ENCODE data around the gene TAF8.

The TAF8 gene

GRCh38 chr6:42120895-42121865 lies 70.9 kb downstream of the TAF8 start:
- H3K9me3 ChIP-seq (ENCODE audit: severe bottlenecking) = no peaks in the 10 kb centered on the region
- no peak for ATAC-seq (ENCODE audit: low read depth)
- no peaks in the 10 kb centered on the region for H3K27me3 ChIP-seq (ENCODE audit: insufficient read depth, poor library complexity, severe bottlenecking)
- DNase-seq (ENCODE audit: low spot score) = no peak
- no peak overlapping the region for H3K4me3 ChIP-seq (ENCODE audit: severe bottlenecking)
- peak overlapping the region; percentile 52 for H3K27ac ChIP-seq (ENCODE audit: poor library complexity, severe bottlenecking)
- H3K4me1 ChIP-seq (ENCODE audit: insufficient read depth, poor library complexity, severe bottlenecking) = peaks cover 41% of the 10 kb centered on the region
- TF ChIP-seq CTCF (IDR thresholded peaks at IDR 0.05; ENCODE audit: poor library complexity, severe bottlenecking) = no peak
- H3K36me3 ChIP-seq (ENCODE audit: low read depth) = peaks cover 43% of the 10 kb centered on the region

GRCh38 chr6:42123379-42124103 lies 73.2 kb downstream of the TAF8 start:
- H3K36me3 ChIP-seq (ENCODE audit: low read depth) = peaks cover 56% of the 10 kb centered on the region
- peak overlapping the region; percentile 52 for H3K27ac ChIP-seq (ENCODE audit: poor library complexity, severe bottlenecking)
- ATAC-seq (ENCODE audit: low read depth) (no peak), DNase-seq (ENCODE audit: low spot score) (no peak)
- H3K4me3 ChIP-seq (ENCODE audit: severe bottlenecking) = no peak overlapping the region
- H3K27me3 ChIP-seq (ENCODE audit: insufficient read depth, poor library complexity, severe bottlenecking) = no peaks in the 10 kb centered on the region
- H3K9me3 ChIP-seq (ENCODE audit: severe bottlenecking) = no peaks in the 10 kb centered on the region
- H3K4me1 ChIP-seq (ENCODE audit: insufficient read depth, poor library complexity, severe bottlenecking) = peaks cover 34% of the 10 kb centered on the region
- TF ChIP-seq CTCF (IDR thresholded peaks at IDR 0.05; ENCODE audit: poor library complexity, severe bottlenecking) = no peak

- no peaks in the 10 kb centered on the region for H3K27me3 ChIP-seq (ENCODE audit: insufficient read depth, poor library complexity, severe bottlenecking)
- ATAC-seq (ENCODE audit: low read depth) (no peak), DNase-seq (ENCODE audit: low spot score) (no peak)
- H3K4me3 ChIP-seq (ENCODE audit: severe bottlenecking) = no peak overlapping the region
- peaks cover 30% of the 10 kb centered on the region for H3K4me1 ChIP-seq (ENCODE audit: insufficient read depth, poor library complexity, severe bottlenecking)
- H3K36me3 ChIP-seq (ENCODE audit: low read depth) = peaks cover 62% of the 10 kb centered on the region
- TF ChIP-seq CTCF (IDR thresholded peaks at IDR 0.05; ENCODE audit: poor library complexity, severe bottlenecking) = no peak
- H3K9me3 ChIP-seq (ENCODE audit: severe bottlenecking) = no peaks in the 10 kb centered on the region
- peak overlapping the region; percentile 52 for H3K27ac ChIP-seq (ENCODE audit: poor library complexity, severe bottlenecking)
Observed at GRCh38 chr6:42124223-42124836, 74.0 kb downstream of the TAF8 start.

GRCh38 chr6:42125231-42125630 lies 74.9 kb downstream of the TAF8 start:
- Histone ChIP-seq H3K27ac (ENCODE audit: poor library complexity, severe bottlenecking) (no peak overlapping the region), H3K27me3 (ENCODE audit: insufficient read depth, poor library complexity, severe bottlenecking) (no peaks in the 10 kb centered on the region), H3K36me3 (ENCODE audit: low read depth) (peaks cover 64% of the 10 kb centered on the region), H3K4me3 (ENCODE audit: severe bottlenecking) (no peak overlapping the region), H3K9me3 (ENCODE audit: severe bottlenecking) (no peaks in the 10 kb centered on the region), H3K4me1 (ENCODE audit: insufficient read depth, poor library complexity, severe bottlenecking) (peaks cover 24% of the 10 kb centered on the region)
- ATAC-seq (ENCODE audit: low read depth) (no peak), DNase-seq (ENCODE audit: low spot score) (no peak)
- TF ChIP-seq CTCF (IDR thresholded peaks at IDR 0.05; ENCODE audit: poor library complexity, severe bottlenecking) = no peak

Measured in RWPE2 (cell line).